Spleen (tissue), 7 donors: Measurements from ENCODE around the gene FAM83F.

Experiments used
- POLR2AphosphoS5 ChIP-seq, 3 donors: sonication (generic); formaldehyde crosslinking; IDR thresholded peaks; one replicate each; pipeline ENCODE4 v1.5.1; 2017; ENCODE audit warnings: antibody characterized with exemption in 3 of 3
- TF ChIP-seq, protein P1 (sequence below), 11 experiments: fragments of 200-600 bp in 7 of 11; fragments of 450-650 bp in 4 of 11; sonication (generic) in 4 of 11; IDR thresholded peaks in 8 of 11; conservative IDR thresholded peaks in 3 of 11; 1 replicate in 7 of 11; 2 replicates in 4 of 11; pipeline versions ENCODE4 v1.4.0 to v1.8.0; 2016 to 2021; ENCODE audit warnings: antibody characterized with exemption in 11 of 11, inconsistent platforms in 4 of 11, mild to moderate bottlenecking in 1 of 11
- donor health status: DM: no; HTN: no; CAD: no; lungs with moderate emphysema.
- donor health status: DM: no; HTN: no; CAD: no.
- donor health status: DM: no; HTN: no; CAD: no.

GRCh38 chr22:39989633-39990032, 5.1 kb upstream of the FAM83F start:
- TF ChIP-seq, protein P1, sequence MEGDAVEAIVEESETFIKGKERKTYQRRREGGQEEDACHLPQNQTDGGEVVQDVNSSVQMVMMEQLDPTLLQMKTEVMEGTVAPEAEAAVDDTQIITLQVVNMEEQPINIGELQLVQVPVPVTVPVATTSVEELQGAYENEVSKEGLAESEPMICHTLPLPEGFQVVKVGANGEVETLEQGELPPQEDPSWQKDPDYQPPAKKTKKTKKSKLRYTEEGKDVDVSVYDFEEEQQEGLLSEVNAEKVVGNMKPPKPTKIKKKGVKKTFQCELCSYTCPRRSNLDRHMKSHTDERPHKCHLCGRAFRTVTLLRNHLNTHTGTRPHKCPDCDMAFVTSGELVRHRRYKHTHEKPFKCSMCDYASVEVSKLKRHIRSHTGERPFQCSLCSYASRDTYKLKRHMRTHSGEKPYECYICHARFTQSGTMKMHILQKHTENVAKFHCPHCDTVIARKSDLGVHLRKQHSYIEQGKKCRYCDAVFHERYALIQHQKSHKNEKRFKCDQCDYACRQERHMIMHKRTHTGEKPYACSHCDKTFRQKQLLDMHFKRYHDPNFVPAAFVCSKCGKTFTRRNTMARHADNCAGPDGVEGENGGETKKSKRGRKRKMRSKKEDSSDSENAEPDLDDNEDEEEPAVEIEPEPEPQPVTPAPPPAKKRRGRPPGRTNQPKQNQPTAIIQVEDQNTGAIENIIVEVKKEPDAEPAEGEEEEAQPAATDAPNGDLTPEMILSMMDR (IDR thresholded peaks at IDR 0.05 in 8 of 11, conservative IDR thresholded peaks at IDR 0.05 in 3 of 11), result no peak
- TF ChIP-seq POLR2AphosphoS5 (IDR thresholded peaks at IDR 0.05), result no peak
